ENCODE measurements around the gene ZNF177.
"Not testable (repeated sequence)": the region's sequence is repeated elsewhere in the genome, so short reads cannot be mapped to it uniquely, and the experiment has no call there.

ZNF177 gene

DNA sequence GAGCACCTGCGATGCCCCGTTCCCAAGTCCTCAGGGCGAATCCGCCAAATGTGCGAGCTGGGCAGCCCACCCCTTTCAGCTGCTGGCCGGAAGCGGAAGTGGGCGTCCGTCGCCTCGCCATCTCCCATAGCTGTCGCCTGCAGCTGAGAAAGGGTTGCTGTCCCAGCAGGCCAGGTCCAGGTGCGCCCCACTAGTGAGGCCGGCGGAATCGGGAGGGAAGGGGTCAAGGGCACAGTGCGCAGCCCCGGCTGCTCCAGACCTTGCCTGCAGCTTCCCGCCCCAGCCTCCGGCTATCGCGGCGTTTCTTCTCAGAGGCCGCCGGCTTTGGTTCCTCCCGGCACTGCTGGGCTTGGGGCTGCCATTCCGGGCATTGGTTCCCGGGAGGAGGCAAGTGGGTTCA is at the start of gene ZNF177:
Gene ZNF177 (plus strand): TSS at position 109 of the 400 bp plus-strand sequence. CDS start 15,299 bp downstream, outside the sequence.
- Mint-ChIP-seq H3K4me3 (no peak within 1 kb of the TSS), H3K36me3 (ENCODE audit: low read depth) (peaks cover 55% of the 10 kb centered on the region), H3K9me3 (peaks cover 51% of the 10 kb centered on the region), H3K27me3 (peaks cover 7% of the 10 kb centered on the region), H3K4me1 (ENCODE audit: low read depth) (peaks cover 4% of the 10 kb centered on the region), H3K27ac (no peak within 1 kb of the TSS)

DNA sequence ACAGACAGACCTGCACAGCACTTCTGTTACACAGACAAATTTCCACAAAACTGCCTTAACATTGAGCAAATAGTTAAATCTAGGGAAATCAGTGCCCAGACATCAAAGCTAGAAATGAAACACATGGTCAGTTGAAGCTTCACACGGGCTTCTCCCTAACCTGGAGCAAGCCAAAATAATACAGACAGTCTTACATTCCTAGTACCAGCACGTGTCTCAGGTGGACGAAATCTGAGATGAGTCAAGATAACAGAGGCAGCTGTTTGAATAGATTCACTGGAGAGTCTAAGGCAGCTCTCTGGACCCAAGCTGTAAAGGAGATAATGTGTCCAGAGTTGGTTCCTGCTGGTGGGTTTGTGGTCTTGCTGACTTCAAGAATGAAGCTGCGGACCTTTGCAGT is 49.1 kb upstream of the ZNF177 start:
- H3K4me3 Mint-ChIP-seq, result no peak overlapping the region
- no peaks in the 10 kb centered on the region for H3K36me3 Mint-ChIP-seq (ENCODE audit: low read depth)
- H3K4me1 Mint-ChIP-seq (ENCODE audit: low read depth), result peaks cover 9% of the 10 kb centered on the region
- H3K27ac Mint-ChIP-seq, result no peak overlapping the region
- peaks cover 17% of the 10 kb centered on the region for H3K9me3 Mint-ChIP-seq
- H3K27me3 Mint-ChIP-seq, result no peaks in the 10 kb centered on the region

DNA sequence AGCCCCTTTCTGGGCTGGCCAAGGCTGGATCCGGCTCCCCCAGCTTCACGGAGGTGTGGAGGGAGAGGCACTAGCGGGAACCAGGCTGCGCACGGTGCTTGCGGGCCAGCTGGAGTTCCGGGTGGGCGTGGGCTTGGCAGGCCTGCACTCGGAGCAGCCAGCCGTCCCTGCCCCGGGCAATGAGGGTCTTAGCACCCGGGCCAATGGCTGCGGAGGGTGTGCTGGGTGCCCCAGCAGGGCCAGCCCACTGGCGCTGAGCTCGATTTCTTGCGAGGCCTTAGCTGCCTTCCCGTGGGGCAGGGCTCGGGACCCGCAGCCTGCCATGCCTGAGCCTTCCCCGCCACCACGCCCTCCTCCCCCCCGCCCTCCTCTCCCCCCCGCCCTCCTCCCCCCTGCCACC is 41.5 kb upstream of the ZNF177 start:
- H3K36me3 Mint-ChIP-seq (ENCODE audit: low read depth), result peaks cover 29% of the 10 kb centered on the region
- no peak overlapping the region for H3K27ac Mint-ChIP-seq
- no peaks in the 10 kb centered on the region for H3K27me3 Mint-ChIP-seq
- H3K9me3 Mint-ChIP-seq, result peaks cover 15% of the 10 kb centered on the region
- H3K4me3 Mint-ChIP-seq, result no peak overlapping the region
- H3K4me1 Mint-ChIP-seq (ENCODE audit: low read depth), result peaks cover 25% of the 10 kb centered on the region

DNA sequence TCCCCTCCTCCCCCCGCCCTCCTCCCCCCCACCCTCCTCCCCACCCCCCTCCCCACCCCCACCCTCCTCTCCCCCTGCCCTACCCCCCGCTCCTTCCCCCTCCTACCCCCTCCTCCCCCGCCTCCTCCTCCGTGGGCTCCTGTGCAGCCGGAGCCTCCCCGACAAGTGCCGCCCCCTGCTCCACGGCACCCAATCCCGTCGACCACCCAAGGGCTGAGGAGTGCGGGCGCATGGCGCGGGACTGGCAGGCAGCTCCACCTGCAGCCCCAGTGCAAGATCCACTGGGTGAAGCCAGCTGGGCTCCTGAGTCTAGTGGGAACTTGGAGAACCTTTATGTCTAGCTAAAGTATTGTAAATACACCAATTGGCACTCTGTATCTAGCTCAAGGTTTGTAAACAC is 41.1 kb upstream of the ZNF177 start:
- Mint-ChIP-seq H3K36me3 (ENCODE audit: low read depth) (peaks cover 33% of the 10 kb centered on the region), H3K9me3 (peaks cover 15% of the 10 kb centered on the region), H3K4me1 (ENCODE audit: low read depth) (peaks cover 25% of the 10 kb centered on the region)
- not testable (repeated sequence) for H3K4me3 Mint-ChIP-seq, H3K27ac Mint-ChIP-seq, H3K27me3 Mint-ChIP-seq

DNA sequence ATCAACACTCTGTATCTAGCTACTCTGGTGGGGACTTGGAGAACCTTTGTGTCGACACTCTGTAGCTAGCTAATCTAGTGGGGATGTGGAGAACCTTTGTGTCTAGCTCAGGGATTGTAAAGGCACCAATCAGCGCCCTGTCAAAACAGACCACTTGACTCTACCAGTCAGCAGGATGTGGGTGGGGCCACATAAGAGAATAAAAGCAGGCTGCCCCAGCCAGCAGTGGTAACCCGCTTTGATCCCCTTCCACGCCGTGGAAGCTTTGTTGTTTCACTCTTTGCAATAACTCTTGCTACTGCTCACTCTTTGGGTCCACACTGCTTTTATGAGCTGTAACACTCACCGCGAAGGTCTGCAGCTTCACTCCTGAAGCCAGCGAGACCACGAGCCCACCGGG is 40.6 kb upstream of the ZNF177 start:
- Mint-ChIP-seq H3K36me3 (ENCODE audit: low read depth) (peaks cover 36% of the 10 kb centered on the region), H3K4me1 (ENCODE audit: low read depth) (peaks cover 25% of the 10 kb centered on the region), H3K9me3 (peaks cover 15% of the 10 kb centered on the region)
- not testable (repeated sequence) for H3K27me3 Mint-ChIP-seq, H3K4me3 Mint-ChIP-seq, H3K27ac Mint-ChIP-seq

DNA sequence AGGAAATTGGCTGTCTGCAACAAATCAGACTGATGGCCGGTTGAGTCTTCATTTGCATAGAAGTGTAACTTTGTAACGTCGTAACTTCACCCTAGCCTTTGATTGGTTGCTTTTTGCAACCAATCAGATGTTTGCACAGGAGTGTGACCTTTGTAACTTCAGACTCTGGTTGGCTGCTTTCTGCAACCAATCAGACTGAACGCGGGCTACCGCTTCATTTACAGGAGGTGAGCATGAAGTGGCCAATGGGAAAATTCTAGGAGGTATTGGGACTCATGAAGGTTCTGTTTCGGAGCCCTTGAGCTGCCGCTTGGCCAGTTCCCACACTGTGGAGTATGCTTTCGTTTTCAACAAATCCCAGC is 39.3 kb upstream of the ZNF177 start:
- Mint-ChIP-seq H3K36me3 (ENCODE audit: low read depth) (peaks cover 49% of the 10 kb centered on the region), H3K9me3 (peaks cover 23% of the 10 kb centered on the region), H3K4me3 (peak overlapping the region; percentile 89), H3K27ac (peak overlapping the region; percentile 91), H3K4me1 (ENCODE audit: low read depth) (peaks cover 25% of the 10 kb centered on the region), H3K27me3 (no peaks in the 10 kb centered on the region)

DNA sequence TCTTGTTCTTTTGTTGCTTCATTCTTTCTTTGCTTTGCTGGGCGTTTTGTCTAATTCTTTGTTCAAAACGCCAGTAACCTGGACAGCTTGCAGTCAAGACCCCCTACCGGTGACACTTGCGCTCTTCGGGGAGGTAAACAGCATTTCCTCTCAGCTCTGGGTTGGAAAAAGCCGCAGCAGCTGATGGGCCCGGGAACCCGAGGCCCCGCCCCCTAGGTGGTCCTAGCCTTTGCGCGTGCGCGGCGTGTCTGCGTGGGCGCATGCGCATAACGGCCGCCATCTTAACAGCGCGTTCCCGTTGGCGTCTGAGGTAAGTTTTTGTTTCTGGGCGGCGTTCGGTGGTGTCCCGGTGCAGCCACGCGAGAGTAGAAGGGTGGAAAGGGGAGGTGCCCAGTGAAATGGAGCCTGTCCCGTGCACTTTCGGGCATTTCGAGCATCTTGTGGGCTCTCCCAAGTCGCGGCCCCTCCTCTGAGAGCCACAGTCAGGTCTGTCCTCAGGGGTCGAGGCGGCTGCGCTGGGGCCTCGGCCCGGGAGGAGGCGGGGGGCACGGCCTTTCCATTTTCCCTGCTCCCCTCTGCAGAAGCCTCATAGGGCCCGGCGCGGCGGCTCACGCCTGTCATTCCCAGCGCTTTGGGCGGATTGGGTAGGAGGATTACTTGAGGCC is 38.8 kb upstream of the ZNF177 start, which contains the start of gene ZNF559:
Gene ZNF559 (plus strand): TSS at position 261 of the 665 bp plus-strand sequence. CDS start 14,371 bp downstream, outside the sequence.
- Mint-ChIP-seq H3K4me3 (peak within 1 kb of the TSS; percentile 89), H3K27ac (peak within 1 kb of the TSS; percentile 91), H3K4me1 (ENCODE audit: low read depth) (peaks cover 25% of the 10 kb centered on the region), H3K36me3 (ENCODE audit: low read depth) (peaks cover 54% of the 10 kb centered on the region), H3K9me3 (peaks cover 26% of the 10 kb centered on the region), H3K27me3 (no peaks in the 10 kb centered on the region)

DNA sequence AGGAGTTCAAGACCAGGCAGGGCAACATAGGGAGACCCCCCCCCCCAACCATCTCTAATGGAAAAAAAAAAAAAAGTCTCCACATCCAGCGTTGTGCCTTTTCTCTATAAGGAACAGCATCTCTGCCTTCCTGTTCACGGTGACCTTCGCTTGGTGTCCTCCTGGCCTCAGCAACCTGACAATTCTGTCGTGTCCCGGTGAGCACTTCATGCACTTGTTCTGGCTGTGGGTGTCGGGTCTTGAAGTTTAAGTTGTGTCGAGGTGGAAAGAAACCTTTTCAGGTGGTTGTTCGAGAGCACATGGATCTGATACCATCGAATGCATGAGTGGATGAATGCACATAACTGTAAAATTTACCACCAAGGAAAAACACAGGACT is 38.2 kb upstream of the ZNF177 start:
- peaks cover 26% of the 10 kb centered on the region for H3K9me3 Mint-ChIP-seq
- H3K4me3 Mint-ChIP-seq, result peak overlapping the region; percentile 89
- peak overlapping the region; percentile 91 for H3K27ac Mint-ChIP-seq
- peaks cover 25% of the 10 kb centered on the region for H3K4me1 Mint-ChIP-seq (ENCODE audit: low read depth)
- peaks cover 59% of the 10 kb centered on the region for H3K36me3 Mint-ChIP-seq (ENCODE audit: low read depth)
- H3K27me3 Mint-ChIP-seq, result no peaks in the 10 kb centered on the region

DNA sequence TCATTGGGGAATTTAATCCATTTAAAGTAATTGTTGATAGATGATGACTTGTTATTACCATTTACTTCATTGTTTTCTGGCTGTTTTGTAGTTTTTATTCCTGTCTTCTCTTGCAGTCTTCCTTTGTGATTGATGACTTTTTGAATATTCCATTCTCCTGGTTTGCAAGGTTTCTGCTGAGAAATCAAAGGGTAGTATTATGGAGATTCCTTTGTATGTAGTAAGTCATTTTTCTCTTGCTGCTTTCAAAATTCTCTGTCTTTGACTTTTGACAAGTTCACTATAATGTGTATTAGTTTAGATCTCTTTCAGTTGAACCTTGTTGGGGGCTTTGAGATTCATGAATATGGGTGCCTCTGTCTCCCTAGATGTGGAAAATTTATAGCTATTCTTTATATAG is 32.8 kb upstream of the ZNF177 start:
- Mint-ChIP-seq H3K36me3 (ENCODE audit: low read depth) (peaks cover 92% of the 10 kb centered on the region), H3K4me3 (no peak overlapping the region), H3K4me1 (ENCODE audit: low read depth) (peaks cover 3% of the 10 kb centered on the region), H3K27ac (no peak overlapping the region), H3K9me3 (peaks cover 48% of the 10 kb centered on the region), H3K27me3 (no peaks in the 10 kb centered on the region)

DNA sequence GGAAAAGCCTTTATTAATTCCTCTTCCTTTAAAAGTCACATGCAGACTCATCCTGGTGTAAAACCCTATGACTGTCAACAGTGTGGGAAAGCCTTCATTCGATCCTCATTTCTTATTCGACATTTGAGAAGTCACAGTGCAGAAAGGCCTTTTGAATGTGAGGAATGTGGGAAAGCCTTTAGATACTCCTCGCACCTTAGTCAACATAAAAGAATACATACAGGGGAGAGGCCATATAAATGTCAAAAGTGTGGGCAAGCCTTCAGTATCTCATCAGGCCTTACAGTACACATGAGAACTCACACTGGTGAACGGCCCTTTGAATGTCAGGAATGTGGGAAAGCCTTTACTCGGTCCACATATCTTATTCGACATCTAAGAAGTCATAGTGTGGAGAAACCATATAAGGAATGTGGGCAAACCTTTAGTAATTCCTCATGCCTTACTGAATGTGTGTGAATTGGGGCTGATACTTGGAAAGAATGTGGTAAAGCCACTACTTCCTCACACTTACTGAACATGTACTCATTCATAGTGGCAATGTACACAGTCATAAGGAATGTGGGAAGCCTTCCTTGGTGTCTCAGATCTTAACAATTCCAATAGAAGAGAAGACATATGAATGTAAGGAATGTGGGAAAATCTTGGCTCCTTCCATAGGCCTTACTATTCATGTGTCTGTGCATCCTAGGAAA is 20.1 kb upstream of the ZNF177 start:
- Mint-ChIP-seq H3K9me3 (peaks cover 67% of the 10 kb centered on the region), H3K4me1 (ENCODE audit: low read depth) (no peaks in the 10 kb centered on the region), H3K36me3 (ENCODE audit: low read depth) (peaks cover 87% of the 10 kb centered on the region), H3K27ac (no peak overlapping the region), H3K4me3 (no peak overlapping the region), H3K27me3 (no peaks in the 10 kb centered on the region)

DNA sequence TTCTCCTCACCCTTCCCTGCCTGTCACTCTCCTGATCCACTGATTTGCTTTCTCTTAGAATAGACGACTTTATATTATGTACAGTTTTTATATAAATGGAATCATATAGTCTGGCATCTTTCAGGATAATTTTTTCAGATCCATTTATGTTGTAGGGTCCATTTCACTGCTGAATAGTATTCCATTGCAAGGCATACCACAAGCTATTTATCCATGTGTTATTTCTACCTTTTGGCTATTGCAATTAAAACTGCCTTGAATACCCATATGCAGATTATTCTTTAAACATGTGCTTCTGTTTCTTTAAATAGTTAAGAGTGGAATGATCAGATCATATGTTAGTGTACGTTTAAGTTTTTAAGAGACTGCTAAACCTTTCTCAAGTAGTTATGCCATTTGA is 17.8 kb upstream of the ZNF177 start:
- no peaks in the 10 kb centered on the region for H3K4me1 Mint-ChIP-seq (ENCODE audit: low read depth)
- no peak overlapping the region for H3K4me3 Mint-ChIP-seq
- no peaks in the 10 kb centered on the region for H3K27me3 Mint-ChIP-seq
- H3K27ac Mint-ChIP-seq, result no peak overlapping the region
- H3K9me3 Mint-ChIP-seq, result peaks cover 67% of the 10 kb centered on the region
- H3K36me3 Mint-ChIP-seq (ENCODE audit: low read depth), result peaks cover 88% of the 10 kb centered on the region

DNA sequence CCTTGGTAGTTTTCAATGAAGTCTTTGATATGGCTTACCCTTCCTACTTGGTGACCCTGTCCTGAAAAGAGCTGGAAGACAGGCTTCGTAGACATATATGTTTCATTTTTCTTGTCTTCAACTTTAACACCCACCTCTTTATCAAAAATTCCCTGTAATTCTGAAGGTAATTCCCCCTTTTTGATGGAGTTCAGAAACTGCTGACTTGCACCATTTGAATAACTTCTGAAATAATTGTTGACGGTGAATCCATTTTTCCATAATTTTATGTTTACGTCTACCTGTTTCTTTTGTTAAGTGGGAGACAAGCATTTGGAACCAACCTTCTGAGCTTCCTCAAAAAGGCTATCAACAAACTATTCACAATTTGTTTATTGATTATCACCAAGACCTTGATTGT is 14.6 kb upstream of the ZNF177 start:
- no peak overlapping the region for H3K27ac Mint-ChIP-seq
- peaks cover 54% of the 10 kb centered on the region for H3K9me3 Mint-ChIP-seq
- H3K36me3 Mint-ChIP-seq (ENCODE audit: low read depth), result peaks cover 81% of the 10 kb centered on the region
- no peaks in the 10 kb centered on the region for H3K4me1 Mint-ChIP-seq (ENCODE audit: low read depth)
- no peaks in the 10 kb centered on the region for H3K27me3 Mint-ChIP-seq
- no peak overlapping the region for H3K4me3 Mint-ChIP-seq

DNA sequence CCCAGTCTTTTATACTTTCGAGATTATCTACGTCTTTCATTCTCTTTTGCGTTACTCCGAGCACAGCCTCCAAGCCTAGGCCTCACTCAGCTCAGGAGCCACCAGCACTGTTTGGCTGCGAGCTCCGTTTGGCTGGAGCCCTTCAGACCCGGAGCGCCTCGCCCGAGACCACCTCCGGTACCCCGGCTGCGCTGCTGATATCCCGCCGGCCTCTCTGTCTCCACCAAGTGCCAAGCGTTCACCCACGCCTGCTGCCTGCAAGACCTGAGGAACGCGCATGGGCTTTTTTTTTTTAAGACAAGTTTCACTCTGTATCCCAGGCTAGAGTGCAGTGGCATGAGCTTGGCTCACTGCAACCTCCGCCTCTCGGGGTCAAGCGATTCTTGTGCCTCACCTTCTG is 14.1 kb upstream of the ZNF177 start:
- Mint-ChIP-seq H3K4me3 (no peak overlapping the region), H3K27ac (no peak overlapping the region), H3K36me3 (ENCODE audit: low read depth) (peaks cover 77% of the 10 kb centered on the region), H3K27me3 (no peaks in the 10 kb centered on the region), H3K4me1 (ENCODE audit: low read depth) (no peaks in the 10 kb centered on the region), H3K9me3 (peaks cover 50% of the 10 kb centered on the region)

DNA sequence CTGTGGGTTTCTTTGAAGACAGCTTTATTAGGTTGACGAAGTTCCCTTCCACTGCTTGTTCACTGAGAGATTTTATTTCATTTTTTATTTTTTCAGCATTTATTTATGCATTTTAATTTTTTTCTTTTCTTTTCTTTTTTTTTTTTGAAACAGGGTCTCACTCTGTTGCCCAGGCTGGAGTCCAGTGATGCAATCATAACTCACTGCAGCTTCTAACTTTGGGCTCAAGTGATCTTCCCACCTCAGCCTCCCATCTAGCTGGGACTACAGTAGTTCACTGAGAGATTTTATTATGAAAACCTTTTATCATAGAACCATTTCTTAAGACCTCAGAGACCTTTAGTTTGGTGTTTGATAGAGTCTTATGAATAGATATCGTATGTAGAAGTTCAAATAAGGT is 10.3 kb upstream of the ZNF177 start:
- Mint-ChIP-seq H3K27ac (no peak overlapping the region), H3K36me3 (ENCODE audit: low read depth) (peaks cover 67% of the 10 kb centered on the region), H3K27me3 (no peaks in the 10 kb centered on the region), H3K4me3 (no peak overlapping the region), H3K9me3 (peaks cover 44% of the 10 kb centered on the region), H3K4me1 (ENCODE audit: low read depth) (no peaks in the 10 kb centered on the region)

DNA sequence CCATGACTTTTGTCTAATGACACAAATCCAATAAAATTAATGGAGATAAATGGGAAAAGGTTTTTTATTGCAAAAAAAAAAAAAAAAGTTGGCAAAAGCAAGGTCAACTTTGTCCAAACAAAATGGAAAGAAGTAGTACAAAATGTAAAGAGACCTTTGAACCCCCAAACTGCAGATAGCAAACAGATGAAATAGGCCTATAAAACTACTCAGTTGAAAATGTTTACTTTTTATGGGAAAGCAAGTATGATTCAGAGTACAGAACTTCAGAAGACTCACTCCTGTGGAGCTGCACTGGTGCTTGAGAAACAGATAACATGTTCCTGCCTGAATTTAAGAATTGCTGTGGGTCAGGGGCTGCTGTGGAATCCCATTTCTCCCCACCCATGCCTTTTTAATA is 9.8 kb upstream of the ZNF177 start:
- Mint-ChIP-seq H3K9me3 (peaks cover 46% of the 10 kb centered on the region), H3K27ac (no peak overlapping the region), H3K36me3 (ENCODE audit: low read depth) (peaks cover 69% of the 10 kb centered on the region), H3K4me1 (ENCODE audit: low read depth) (no peaks in the 10 kb centered on the region), H3K4me3 (no peak overlapping the region), H3K27me3 (no peaks in the 10 kb centered on the region)

DNA sequence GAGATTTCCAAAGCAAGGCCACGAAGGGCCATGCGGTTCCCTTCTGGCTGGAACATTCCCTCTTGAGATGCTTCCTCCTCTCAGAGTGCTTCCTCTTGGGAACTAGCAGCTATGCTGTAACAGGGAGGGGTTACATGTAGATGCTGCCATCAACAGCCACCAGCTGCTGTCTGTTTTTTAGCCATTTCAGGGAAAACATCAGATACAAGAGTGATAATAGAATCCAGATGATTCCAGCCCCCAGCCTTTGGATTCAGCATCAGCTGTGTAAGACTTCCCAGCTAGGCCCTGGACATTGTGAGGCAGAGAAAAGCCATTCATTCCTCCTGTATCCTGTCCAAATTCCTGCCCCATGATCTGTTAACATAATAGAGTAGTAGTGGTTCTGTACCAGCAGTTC is 8.2 kb upstream of the ZNF177 start:
- Mint-ChIP-seq H3K4me3 (no peak overlapping the region), H3K27ac (no peak overlapping the region), H3K27me3 (no peaks in the 10 kb centered on the region), H3K36me3 (ENCODE audit: low read depth) (peaks cover 64% of the 10 kb centered on the region), H3K9me3 (peaks cover 45% of the 10 kb centered on the region), H3K4me1 (ENCODE audit: low read depth) (no peaks in the 10 kb centered on the region)

Data from stimulated activated naive CD8-positive, alpha-beta T cell treated with anti-CD3 and anti-CD28 coated beads, Interleukin-15, Interleukin-2, amounts not matched to agents 100 ng/mL and 50 ng/mL, for 24 hours (primary cell).